ENCODE data around the gene SUN2.

- TF ChIP-seq CTCF (conservative IDR thresholded peaks at IDR 0.05; ENCODE audit: low read depth, low read length): no peak
- no peak for TF ChIP-seq POLR2A (IDR thresholded peaks at IDR 0.05; ENCODE audit: low read depth, low read length)
- no peak for TF ChIP-seq RCOR1 (IDR thresholded peaks at IDR 0.05; ENCODE audit: insufficient replicate concordance, low read length)
- TF ChIP-seq RAD21 (IDR thresholded peaks at IDR 0.05; ENCODE audit: low read length): no peak
- TF ChIP-seq USF2 (IDR thresholded peaks at IDR 0.05; ENCODE audit: low read depth, low read length): no peak
- TF ChIP-seq MXI1 (IDR thresholded peaks at IDR 0.05; ENCODE audit: borderline replicate concordance, low read depth, low read length): no peak
Measured at GRCh38 chr22:38715852-38716251, 39.9 kb downstream of the SUN2 start.
